ENCODE data around the gene ATP6V0D1. TPM values are rescaled to one million over a fixed set of nuclear protein-coding genes. Genes with fewer than 3 reads are reported as not detected.

Gene ATP6V0D1
- total RNA-seq, 2 donors from 2014 or later = 53.7 to 102 TPM

- DNase-seq = no peak
- no peak for TF ChIP-seq CTCF (IDR thresholded peaks at IDR 0.05)
- TF ChIP-seq POLR2A (IDR thresholded peaks at IDR 0.05) = no peak
Measured at GRCh38 chr16:67397812-67398545, 83.0 kb downstream of the ATP6V0D1 start.

GRCh38 chr16:67397036-67397801 lies 83.7 kb downstream of the ATP6V0D1 start:
- peak in 1 of 4 donors; percentile 27 for DNase-seq
- intact Hi-C loops (cut with DNase I) = no loop called here

More at GRCh38 chr16:67397812-67398545, 83.0 kb downstream of the ATP6V0D1 start:
- 82 to 83% methylated on average over 21 to 22 of the region's 22 CpGs for WGBS, 2 donors
- Histone ChIP-seq H3K4me3 (no peak overlapping the region), H3K36me3 (replicated peaks in 1 of 2; ENCODE audit: insufficient read depth in 1 of 2, low read depth in 2 of 2) (no peaks in the 10 kb centered on the region), H3K9me3 (no peaks in the 10 kb centered on the region), H3K4me1 (peaks cover 57% of the 10 kb centered on the region), H3K27ac (no peak overlapping the region), H3K27me3 (peaks cover 0 to 7% of the 10 kb centered on the region in 2 donors)
- intact Hi-C loops (cut with DNase I) = no loop called here
- ATAC-seq = no peak

GRCh38 chr16:67396159-67397035 lies 84.6 kb downstream of the ATP6V0D1 start:
- Histone ChIP-seq H3K36me3 (replicated peaks in 1 of 2; ENCODE audit: insufficient read depth in 1 of 2, low read depth in 2 of 2) (no peaks in the 10 kb centered on the region), H3K4me3 (no peak overlapping the region), H3K4me1 (peaks cover 63% of the 10 kb centered on the region), H3K9me3 (no peaks in the 10 kb centered on the region), H3K27ac (peak overlapping the region; percentile 77 to 87 (median 84)), H3K27me3 (peaks cover 0 to 7% of the 10 kb centered on the region in 2 donors)
- peak; percentile 70 for ATAC-seq
- TF ChIP-seq CTCF (IDR thresholded peaks at IDR 0.05) (no peak), POLR2A (IDR thresholded peaks at IDR 0.05) (no peak)
- peak; percentile 87 to 97 (median 94) for DNase-seq
- intact Hi-C loops (cut with DNase I) = no loop called here
- 22 to 67% methylated on average over 3 to 29 of the region's 31 CpGs for WGBS, 2 donors

More at GRCh38 chr16:67397036-67397801, 83.7 kb downstream of the ATP6V0D1 start:
- WGBS, 2 donors = 62 to 82% methylated on average over 5 to 15 of the region's 15 CpGs
- Histone ChIP-seq H3K9me3 (no peaks in the 10 kb centered on the region), H3K4me1 (peaks cover 61% of the 10 kb centered on the region), H3K27me3 (peaks cover 0 to 7% of the 10 kb centered on the region in 2 donors), H3K36me3 (replicated peaks in 1 of 2; ENCODE audit: insufficient read depth in 1 of 2, low read depth in 2 of 2) (no peaks in the 10 kb centered on the region), H3K4me3 (no peak overlapping the region), H3K27ac (peak overlapping the region in 3 of 4 donors; percentile 77 to 87 (median 81))
- no peak for ATAC-seq
- TF ChIP-seq CTCF (IDR thresholded peaks at IDR 0.05) = no peak
- TF ChIP-seq POLR2A (IDR thresholded peaks at IDR 0.05) = no peak

GRCh38 chr16:67395458-67396158 lies 85.3 kb downstream of the ATP6V0D1 start:
- Histone ChIP-seq H3K27ac (peak overlapping the region; percentile 77 to 87 (median 84)), H3K36me3 (replicated peaks in 1 of 2; ENCODE audit: insufficient read depth in 1 of 2, low read depth in 2 of 2) (no peaks in the 10 kb centered on the region), H3K9me3 (no peaks in the 10 kb centered on the region), H3K4me3 (no peak overlapping the region), H3K27me3 (peaks cover 0 to 7% of the 10 kb centered on the region in 2 donors), H3K4me1 (peaks cover 63% of the 10 kb centered on the region)
- 41 to 48% methylated on average over 9 to 13 of the region's 13 CpGs for WGBS, 2 donors
- peak; percentile 73 to 90 (median 87) for DNase-seq
- no peak for TF ChIP-seq CTCF (IDR thresholded peaks at IDR 0.05)
- TF ChIP-seq POLR2A (IDR thresholded peaks at IDR 0.05) = peak in 2 of 3 donors; percentile 33 to 44
- ATAC-seq = peak; percentile 49
- intact Hi-C loops (cut with DNase I) = no loop called here
